NCI-H1694 (cell line): ENCODE results near the gene SDHD.
"Not testable (repeated sequence)": the region's sequence is repeated elsewhere in the genome, so short reads cannot be mapped to it uniquely, and the experiment has no call there.

Experiments
- DNase-seq: peaks from one replicate; lab custom pipeline; 2025; lab: John Stamatoyannopoulos, UW

Gene SDHD

DNA sequence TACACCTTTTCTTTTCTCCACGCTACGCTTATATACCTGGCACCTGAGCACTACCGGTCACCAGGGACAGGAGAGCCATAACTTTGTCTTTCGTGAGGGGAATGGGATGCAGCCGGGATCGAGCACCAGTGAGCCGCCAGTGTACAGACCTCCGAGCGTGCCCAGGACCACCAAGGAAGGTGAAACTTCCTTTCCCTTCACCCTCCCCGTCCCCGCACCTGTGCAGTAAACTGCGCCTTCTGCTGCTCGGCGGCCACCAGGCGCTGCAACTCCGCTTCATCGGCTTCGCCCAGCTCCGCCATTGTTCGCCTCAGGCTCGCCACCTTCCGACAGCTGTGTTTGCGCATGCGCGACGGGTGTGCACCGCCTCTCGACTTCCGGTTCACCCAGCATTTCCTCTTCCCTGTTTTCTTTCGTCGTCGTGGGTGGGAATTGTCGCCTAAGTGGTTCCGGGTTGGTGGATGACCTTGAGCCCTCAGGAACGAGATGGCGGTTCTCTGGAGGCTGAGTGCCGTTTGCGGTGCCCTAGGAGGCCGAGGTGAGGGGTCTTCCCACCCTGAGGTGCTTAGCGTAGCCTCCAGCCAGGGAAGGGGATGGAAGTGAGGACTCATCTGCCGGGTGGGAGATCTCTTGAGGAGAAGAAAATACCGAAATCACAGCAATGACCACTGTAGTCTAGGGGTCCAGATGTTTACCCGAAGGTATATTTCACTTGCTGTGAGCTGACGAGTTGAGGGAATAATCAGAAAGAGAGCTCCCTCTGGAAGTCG, at the start of gene SDHD, which contains the start of gene TIMM8B:
Gene SDHD, plus strand, starts transcription at position 452 of the 770 bp plus-strand sequence. Its CDS starts 35 bp downstream, at position 487.
Gene TIMM8B, minus strand, starts transcription at position 335 of the 770 bp plus-strand sequence. Its CDS starts 33 bp downstream, at position 302.
- peak; percentile 50 for DNase-seq

DNA sequence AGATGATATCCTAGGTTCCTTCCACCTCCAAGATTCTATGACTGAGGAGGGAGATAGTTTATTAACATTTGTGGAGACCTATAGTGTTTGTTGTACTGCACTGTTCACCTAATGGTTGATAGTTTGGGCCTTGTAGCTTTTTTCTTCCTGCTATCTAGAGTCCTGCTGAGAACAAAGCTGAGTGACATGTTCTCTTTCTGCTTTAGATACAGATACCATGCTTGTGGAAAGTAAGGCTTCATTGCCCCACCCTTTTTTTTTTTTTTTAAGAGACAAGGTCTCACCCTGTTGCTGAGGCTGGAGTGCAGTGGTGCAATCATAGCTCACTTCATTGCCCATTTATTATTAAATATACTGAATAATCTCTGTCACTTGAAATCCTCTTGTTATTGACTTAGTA, 49.1 kb upstream of the SDHD start:
- DNase-seq, result no peak

GRCh38 chr11:112042161-112042960, 44.3 kb upstream of the SDHD start:
- no peak for DNase-seq

DNA sequence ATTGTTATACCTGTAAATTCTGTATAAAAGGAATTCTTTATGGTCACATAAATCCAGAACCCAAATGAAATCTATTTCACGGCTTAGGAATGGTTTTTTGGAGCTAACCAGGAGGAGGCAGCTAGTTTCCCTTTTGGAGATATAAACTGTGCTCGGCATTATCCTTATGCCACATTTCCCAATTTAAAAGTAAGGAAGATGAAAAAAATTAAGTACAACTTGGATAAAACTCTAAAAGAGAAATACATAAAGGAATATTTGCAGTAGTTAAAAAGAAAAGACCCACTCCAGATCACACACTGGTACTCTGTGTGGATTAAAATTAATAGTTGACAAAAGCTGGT, 43.7 kb upstream of the SDHD start:
- no peak for DNase-seq

DNA sequence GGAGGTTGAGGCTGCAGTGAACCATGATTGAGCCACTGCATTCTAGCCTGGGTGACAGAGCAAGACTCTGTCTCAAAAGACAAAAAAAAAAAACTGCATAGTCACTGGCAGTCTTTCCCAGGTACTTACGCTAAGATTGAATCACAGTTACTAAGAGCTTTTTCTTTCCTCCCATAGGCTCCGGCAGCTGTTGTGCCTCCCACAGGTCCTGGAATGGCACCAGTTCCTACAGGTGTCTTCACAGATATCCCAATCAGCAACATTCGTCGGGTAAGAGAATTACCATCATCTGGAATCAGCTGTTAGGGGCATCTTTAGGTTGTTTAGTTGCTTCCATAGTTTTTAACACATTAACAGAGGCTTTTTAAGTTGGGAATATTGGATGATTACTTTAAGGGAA, 41.7 kb upstream of the SDHD start:
- DNase-seq, result no peak

GRCh38 chr11:112046647-112047046, 40.0 kb upstream of the SDHD start:
- not testable (repeated sequence) for DNase-seq

DNA sequence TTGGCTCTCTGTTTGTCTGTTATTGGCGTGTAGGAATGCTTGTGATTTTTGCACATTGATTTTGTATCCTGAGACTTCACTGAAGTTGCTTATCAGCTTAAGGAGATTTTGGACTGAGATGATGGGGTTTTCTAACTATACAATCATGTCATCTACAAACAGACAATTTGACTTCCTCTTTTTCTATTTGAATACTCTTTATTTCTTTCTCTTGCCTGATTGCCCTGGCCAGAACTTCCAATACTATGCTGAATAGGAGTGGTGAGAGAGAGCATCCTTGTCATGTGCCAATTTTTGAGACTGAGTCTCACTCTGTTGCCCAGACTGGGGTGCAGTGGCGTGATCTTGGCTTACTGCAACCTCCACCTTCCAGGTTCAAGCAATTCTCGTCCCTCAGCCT, 38.4 kb upstream of the SDHD start:
- DNase-seq, result not testable (repeated sequence)

DNA sequence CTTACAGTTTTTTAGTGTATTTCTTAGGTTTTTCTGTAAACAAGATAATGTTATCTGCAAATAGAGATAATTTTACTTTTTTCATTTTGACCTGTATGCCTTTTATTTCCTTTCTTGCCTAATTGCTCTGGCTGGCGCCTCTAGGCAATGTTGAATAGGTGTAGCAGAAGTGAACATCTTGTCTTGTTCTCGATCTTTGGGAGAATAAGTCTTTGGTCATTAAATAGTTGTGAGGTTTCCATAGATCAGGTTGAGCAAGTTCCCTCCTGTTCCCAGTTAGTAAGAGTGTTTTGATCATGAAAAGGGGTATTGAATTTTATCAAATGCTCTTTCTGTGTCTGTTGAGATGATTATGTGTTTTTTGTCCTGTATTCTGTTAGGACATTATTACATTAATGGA, 36.9 kb upstream of the SDHD start:
- DNase-seq, result no peak

- no peak for DNase-seq
These were observed 36.0 kb upstream of the SDHD start for GRCh38 chr11:112050721-112051120.

- DNase-seq, result no peak
These were observed 34.9 kb upstream of the SDHD start for GRCh38 chr11:112051768-112052167.

DNA sequence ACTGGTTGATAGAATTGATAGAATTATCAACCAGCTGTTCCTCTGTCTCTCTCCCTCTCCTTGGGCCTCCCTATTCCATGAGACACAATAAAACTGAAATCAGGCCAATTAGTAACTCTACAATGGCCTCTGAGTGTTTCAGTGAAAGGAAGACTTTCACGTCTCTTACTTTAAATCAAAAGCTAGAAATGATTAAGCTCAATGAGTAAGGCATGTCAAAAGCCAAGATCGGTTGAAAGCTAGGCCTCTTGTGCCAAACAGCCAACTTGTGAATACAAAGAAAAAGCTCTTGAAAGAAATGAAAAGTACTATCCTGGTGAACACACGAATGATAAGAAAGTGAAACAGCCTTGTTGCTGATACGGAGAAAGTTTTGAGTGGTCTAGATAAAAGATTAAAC, 29.5 kb upstream of the SDHD start:
- no peak for DNase-seq

DNA sequence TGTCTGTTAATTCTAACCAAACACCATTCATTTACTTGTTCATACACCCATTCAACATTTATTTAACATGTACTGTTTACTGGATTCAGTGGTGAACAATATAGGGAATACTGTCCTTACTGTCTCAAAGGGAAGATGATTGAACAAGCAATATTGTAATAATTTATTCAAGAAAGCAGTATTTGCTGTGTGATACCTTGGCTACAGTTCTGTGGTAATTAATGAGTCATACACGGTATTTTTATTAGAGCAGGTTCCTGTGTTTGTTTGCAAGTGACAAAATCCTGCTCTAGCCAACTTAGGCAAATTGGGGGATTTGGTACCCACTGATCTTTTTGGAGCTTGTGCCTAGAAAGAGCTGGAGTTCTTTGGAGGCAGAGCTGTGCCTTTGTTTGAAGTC, 28.6 kb upstream of the SDHD start:
- no peak for DNase-seq

GRCh38 chr11:112062923-112063322, 23.8 kb upstream of the SDHD start:
- DNase-seq, result no peak

DNA sequence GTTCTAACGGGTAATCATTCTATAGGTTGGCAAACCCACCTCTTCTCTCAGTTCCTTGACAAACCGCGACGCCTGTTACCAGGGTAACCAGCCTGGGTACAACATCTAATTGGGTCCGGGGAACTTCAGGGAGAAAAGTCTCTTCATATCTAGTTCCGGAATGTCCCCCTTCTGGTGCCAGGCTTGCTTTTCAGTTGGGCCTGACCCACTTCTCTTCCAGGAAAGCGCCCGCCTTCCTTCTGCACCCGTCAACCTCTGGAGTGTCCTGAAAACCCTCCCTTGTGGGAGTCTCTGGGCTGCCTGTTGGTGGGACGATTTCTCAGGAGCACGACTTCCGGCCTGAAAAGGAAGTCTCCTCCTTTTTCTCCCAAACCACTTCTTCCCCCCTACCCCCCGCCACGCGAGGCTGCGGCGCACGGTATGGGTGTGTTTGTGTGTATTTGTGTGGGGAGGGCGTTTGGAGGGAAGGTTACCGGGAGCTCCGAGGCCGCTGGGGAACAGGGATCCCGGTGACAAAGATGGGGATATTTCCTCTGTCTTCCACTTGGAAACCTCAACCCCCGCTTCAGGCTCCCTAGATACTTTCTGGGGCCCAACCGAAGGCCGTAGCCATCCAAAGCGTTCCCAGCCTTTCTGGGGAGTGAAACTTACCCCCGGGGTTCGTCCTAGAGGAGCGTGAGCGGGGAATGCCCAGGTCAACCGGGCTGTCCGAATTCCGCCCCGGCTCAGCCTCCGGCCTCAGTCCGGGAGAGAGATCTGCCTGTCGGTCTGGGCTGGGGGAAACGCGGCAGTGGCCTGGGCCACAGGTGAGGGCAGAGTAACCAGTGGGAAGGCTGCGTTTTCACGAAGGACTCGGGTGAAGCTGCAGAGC, 12.5 kb upstream of the SDHD start, which contains the start of the genes NKAPD1 and PIH1D2:
Gene NKAPD1, plus strand, starts transcription at position 359 of the 871 bp plus-strand sequence. CDS start 1,276 bp downstream, outside the sequence.
Gene PIH1D2, minus strand, starts transcription at position 77 of the 871 bp plus-strand sequence. CDS start 843 bp downstream, outside the sequence.
- DNase-seq, result peak; percentile 8

- no peak for DNase-seq
These were observed 3.9 kb upstream of the SDHD start for GRCh38 chr11:112082729-112083128.

DNA sequence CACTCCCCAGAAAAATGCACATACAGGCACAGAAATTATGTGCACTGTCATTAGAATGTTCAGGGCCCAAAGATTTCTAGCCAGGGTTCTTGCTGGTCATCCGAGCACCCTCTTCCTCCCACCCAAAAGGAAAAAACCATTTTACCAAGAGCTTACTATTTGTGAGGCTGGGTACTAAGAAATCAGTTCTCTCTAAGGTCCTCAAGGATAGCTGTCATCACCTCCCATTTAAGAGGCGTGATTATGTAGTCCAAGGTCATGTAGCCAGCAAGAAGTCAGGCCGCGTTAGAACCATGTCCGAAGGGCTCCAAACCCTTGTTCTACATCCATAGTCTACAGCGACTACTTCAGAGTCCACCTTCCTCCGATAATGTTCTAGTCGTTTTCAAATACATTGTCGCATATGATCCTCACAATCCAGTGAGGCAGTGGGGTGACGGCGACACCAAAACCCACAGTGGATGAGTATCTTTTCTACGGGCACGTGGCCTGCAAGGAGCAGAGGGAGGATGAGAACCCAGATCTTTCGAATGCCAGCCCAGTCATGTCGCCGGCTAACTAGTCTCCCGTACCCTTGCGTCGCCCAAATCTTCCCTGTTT, 751 bp upstream of the SDHD start:
- no peak for DNase-seq

- DNase-seq, result no peak
These were observed 539 bp downstream of the SDHD start for GRCh38 chr11:112087212-112087611.

DNA sequence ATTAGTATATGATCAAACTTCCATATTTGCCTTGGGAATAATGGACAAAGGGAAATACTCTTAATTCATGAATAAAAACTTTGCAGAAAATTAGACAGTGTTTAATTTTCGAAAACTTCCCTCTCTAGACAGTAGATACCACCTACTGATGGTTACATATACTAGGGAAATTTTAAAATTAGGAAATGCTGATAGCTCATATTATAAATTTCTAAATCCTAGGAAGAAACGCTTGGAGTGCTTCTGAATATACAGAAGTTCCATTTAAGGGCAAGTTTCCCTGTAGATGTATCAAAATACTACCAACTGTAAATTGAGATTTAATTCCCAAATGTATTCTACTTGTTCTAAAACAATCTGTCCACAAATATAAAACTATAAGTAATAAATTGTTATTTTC, 8.6 kb downstream of the SDHD start:
- DNase-seq, result not testable (repeated sequence)

GRCh38 chr11:112096194-112096593, 9.5 kb downstream of the SDHD start:
- DNase-seq, result no peak

DNA sequence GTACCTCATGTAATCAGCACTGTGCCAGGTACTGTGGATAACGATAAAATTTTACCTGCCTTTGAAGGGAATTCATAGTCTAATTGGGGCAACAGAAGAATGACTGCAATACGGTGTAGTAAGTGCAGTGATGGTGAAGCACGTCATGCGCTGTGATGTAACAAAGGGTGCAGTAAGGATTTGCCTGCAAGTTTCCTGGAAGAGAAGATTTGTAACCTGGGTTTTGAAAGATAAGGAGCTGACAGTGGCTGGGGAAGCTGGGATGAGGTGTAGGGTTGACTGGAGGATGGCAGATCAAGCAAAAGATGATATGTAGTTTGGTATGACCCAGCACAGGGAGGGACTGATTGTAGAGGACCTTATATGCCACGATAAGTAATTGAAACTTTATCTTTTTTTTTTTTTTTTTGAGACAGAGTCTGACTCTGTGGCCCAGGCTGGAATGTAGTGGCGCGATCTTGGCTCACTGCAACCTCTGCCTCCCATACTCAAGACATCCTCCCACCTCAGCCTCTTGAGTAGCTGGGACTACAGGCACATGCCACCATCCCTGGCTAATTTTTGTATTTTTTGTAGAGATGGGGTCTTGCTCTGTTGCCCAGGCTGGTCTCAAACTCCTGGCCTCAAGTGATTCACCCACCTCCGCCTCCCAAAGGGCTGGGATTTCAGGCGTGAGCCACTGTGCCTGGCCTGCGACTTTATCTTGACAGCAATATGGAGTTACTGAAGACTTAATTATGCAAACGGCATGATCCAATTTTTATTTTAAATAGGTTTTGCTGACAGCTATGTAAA, 11.3 kb downstream of the SDHD start:
- no peak for DNase-seq

DNA sequence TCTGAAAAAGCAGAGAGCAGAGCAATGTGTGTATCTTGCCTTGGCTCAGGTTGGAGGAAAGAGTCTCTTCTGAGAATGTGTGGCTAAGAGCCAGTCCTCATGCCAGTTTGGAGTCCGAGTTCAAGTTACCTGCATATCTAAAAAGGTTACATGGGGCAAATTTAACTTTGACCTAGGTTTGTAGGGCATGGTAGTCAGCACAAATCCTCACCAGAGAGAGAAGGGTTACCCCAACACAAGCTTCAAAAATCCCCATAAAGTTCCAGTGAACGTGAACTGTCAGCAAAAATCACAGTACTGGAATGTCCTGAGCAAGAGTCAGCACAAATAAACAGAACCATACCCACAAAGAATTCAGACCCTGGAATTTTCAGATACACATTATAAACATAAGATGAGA, 13.8 kb downstream of the SDHD start:
- DNase-seq, result no peak
